ENCODE measurements around the gene TMEM170B. TPM values are rescaled to one million over a fixed set of nuclear protein-coding genes. Genes with fewer than 3 reads are reported as not detected.

Gene TMEM170B
- under 0.01 and 0.49 TPM in 2 replicates for total RNA-seq

GRCh38 chr6:11537229-11538051 lies at the start of gene TMEM170B:
TSS of gene TMEM170B (plus strand) at chr6:11537749. CDS start at chr6:11538278, 529 bp downstream.

Other genes starting within 250 kb of the TMEM170B start
- 3.1 TPM in 1 of 2 replicates, not detected in the other for gene ADTRP, start 241.1 kb downstream of the TMEM170B start, total RNA-seq